Upper lobe of right lung (tissue), 1 donor: ENCODE measurements around the gene ARMC3. TPM values are rescaled to one million over a fixed set of nuclear protein-coding genes. Genes with fewer than 3 reads are reported as not detected.
A peak's percentile ranks its signal among the peaks of the same experiment; 100 is the strongest.

ENCODE experiments used
- ATAC-seq: fragments of 200-7000 bp; cut with Tn5 transposase; one replicate; pipeline ENCODE4 v1.9.1; 2020; ENCODE audit warnings: mild to moderate bottlenecking, moderate library complexity
- DNase-seq: peaks from one replicate; pipeline ENCODE4 v3.0.0-alpha.2; 2020
- H3K27ac ChIP-seq: fragments of 200-600 bp; one replicate; pipeline ENCODE4 v1.8.0; 2022
- H3K27me3 ChIP-seq: fragments of 200-600 bp; one replicate; pipeline ENCODE4 v1.8.0; 2022; ENCODE audit warnings: mild to moderate bottlenecking
- H3K36me3 ChIP-seq: fragments of 200-600 bp; one replicate; pipeline ENCODE4 v1.8.0; 2022
- H3K4me1 ChIP-seq: fragments of 200-600 bp; one replicate; pipeline ENCODE4 v1.8.0; 2022
- H3K4me3 ChIP-seq: fragments of 200-600 bp; one replicate; pipeline ENCODE4 v1.8.0; 2022; ENCODE audit warnings: mild to moderate bottlenecking
- H3K9me3 ChIP-seq: fragments of 200-600 bp; one replicate; pipeline ENCODE4 v1.8.0; 2022
- intact Hi-C: fragments of 100-400 bp; cut with DNase I; formaldehyde crosslinking; loops from one replicate; pipeline ENCODE4 v1.11.0; 2022
- total RNA-seq: library from RNA; stranded (reverse); fragmentation: NEBNext Ultra II Directional; extraction: Animal tissue kit (Norgen Biotek cat#: 25700); gene quantifications from one replicate; pipeline ENCODE4 v1.2.1, GENCODE V29; 2021
- TF ChIP-seq, protein P1 (sequence below): fragments of 200-600 bp; IDR thresholded peaks from one replicate; pipeline ENCODE4 v1.8.0; 2022; ENCODE audit warnings: antibody characterized with exemption
- donor health status: DM: no; HTN: yes; CAD: no; lungs with severe emphysema.

The ARMC3 gene
- total RNA-seq, 1 donor from 2014 or later = not detected

DNA sequence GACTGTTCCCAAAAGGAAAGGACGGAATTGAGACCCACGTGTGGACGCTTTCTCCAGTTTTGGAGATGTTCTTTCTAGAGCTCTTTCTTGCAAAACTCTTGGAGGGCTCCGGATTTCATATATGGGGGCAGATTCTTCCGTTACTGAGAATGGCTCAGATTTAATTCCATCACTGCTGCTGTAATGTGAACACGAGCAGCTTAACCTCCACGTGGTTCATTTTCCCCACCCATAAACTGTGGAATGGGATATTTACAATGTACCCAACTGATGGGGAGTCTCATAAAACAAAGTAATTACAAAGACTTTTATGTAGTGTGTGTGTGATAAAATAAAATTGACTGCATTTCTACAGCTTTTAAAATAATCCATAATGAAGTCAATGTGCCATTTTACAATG lies 152.4 kb downstream of the ARMC3 start:
- H3K4me1 ChIP-seq = peaks cover 8% of the 10 kb centered on the region
- H3K27ac ChIP-seq = no peak overlapping the region
- no peaks in the 10 kb centered on the region for H3K9me3 ChIP-seq
- no peak for DNase-seq
- peaks cover 14% of the 10 kb centered on the region for H3K27me3 ChIP-seq
- H3K36me3 ChIP-seq = no peaks in the 10 kb centered on the region
- no peak for ATAC-seq
- intact Hi-C loops = no loop called here
- H3K4me3 ChIP-seq = no peak overlapping the region
- TF ChIP-seq, protein P1, sequence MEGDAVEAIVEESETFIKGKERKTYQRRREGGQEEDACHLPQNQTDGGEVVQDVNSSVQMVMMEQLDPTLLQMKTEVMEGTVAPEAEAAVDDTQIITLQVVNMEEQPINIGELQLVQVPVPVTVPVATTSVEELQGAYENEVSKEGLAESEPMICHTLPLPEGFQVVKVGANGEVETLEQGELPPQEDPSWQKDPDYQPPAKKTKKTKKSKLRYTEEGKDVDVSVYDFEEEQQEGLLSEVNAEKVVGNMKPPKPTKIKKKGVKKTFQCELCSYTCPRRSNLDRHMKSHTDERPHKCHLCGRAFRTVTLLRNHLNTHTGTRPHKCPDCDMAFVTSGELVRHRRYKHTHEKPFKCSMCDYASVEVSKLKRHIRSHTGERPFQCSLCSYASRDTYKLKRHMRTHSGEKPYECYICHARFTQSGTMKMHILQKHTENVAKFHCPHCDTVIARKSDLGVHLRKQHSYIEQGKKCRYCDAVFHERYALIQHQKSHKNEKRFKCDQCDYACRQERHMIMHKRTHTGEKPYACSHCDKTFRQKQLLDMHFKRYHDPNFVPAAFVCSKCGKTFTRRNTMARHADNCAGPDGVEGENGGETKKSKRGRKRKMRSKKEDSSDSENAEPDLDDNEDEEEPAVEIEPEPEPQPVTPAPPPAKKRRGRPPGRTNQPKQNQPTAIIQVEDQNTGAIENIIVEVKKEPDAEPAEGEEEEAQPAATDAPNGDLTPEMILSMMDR = no peak

DNA sequence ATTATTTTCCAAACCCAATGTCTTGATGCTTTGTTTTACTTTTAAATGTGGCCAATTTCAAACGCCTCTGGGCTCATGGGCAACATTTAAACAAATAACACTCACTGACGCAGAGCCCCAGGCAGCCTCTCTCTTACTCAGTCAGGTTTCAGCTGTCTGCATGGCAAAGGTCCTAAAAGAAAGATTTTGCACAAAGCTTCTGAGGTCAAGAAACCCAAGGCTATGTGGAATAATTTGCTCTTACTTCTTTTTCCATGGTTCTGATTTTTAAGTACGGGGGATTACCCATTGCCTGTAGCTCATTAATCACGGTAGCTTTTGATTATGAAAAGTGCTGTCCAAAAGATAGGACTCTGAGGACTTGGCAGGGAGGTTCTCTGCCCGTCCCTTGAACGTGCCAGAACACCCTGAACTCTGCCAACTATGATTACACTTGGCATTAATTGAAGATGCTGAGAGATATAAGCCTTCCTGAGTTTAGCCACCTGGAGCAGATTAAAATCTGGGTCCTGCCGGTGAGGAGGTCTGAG lies 153.4 kb downstream of the ARMC3 start:
- no peak for DNase-seq

DNA sequence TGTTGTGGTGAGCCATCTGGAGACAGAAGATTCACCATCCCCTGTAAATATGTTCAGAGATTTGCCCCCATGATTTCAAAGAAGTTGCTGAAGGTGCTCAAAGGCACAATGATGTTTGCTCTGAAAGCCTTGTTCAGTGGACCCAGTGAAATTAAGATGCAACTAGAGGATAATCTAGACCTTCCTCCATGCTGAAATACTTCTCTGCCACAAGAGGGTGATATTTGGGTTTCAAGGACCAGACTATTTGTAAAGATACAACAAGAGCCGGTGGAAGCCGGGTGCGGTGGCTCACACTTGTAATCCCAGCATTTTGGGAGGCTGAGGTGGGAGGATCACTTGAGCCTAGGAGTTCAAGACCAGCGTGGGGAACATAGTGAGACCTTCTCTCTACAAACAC lies 154.0 kb downstream of the ARMC3 start:
- Histone ChIP-seq H3K4me3 (no peak overlapping the region), H3K27me3 (peaks cover 14% of the 10 kb centered on the region), H3K27ac (no peak overlapping the region), H3K9me3 (no peaks in the 10 kb centered on the region), H3K4me1 (peaks cover 8% of the 10 kb centered on the region), H3K36me3 (no peaks in the 10 kb centered on the region)
- intact Hi-C loops = no loop called here
- ATAC-seq = no peak
- TF ChIP-seq, protein P1 = peak; percentile 22
- DNase-seq = no peak

More for the DNA sequence above, 153.4 kb downstream of the ARMC3 start:
- H3K27ac ChIP-seq = no peak overlapping the region
- peaks cover 14% of the 10 kb centered on the region for H3K27me3 ChIP-seq
- intact Hi-C loops = no loop called here
- TF ChIP-seq, protein P1 = no peak
- H3K36me3 ChIP-seq = no peaks in the 10 kb centered on the region
- no peaks in the 10 kb centered on the region for H3K9me3 ChIP-seq
- H3K4me1 ChIP-seq = peaks cover 8% of the 10 kb centered on the region
- no peak for ATAC-seq
- no peak overlapping the region for H3K4me3 ChIP-seq

Other genes with a start within 250 kb of the ARMC3 start
- gene PIP4K2A, start 213.5 kb upstream of the ARMC3 start, total RNA-seq = 61.2 TPM
- 27.1 TPM for gene MSRB2, start 167.5 kb downstream of the ARMC3 start, total RNA-seq